ENCODE data around the gene LMBRD1.
A peak's percentile ranks its signal among the peaks of the same experiment; 100 is the strongest.

The LMBRD1 gene

GRCh38 chr6:69771158-69771906 is 25.5 kb downstream of the LMBRD1 start:
- no peaks in the 10 kb centered on the region; the same call in 1 of the 2 replicates for H3K36me3 ChIP-seq (ENCODE audit: insufficient read depth, low read length)
- no peak overlapping the region for H3K4me3 ChIP-seq (ENCODE audit: low read length, poor library complexity, severe bottlenecking)
- H3K27me3 ChIP-seq (ENCODE audit: insufficient read depth, low read length, poor library complexity, severe bottlenecking), result no peaks in the 10 kb centered on the region
- no peak overlapping the region for H3K4me2 ChIP-seq (ENCODE audit: low read depth, low read length, poor library complexity, severe bottlenecking)
- H3K4me1 ChIP-seq (ENCODE audit: insufficient read depth, low read length, poor library complexity, severe bottlenecking), result peaks cover 7% of the 10 kb centered on the region
- no peaks in the 10 kb centered on the region for H3K79me2 ChIP-seq (ENCODE audit: insufficient read depth, low read length)
- no peak overlapping the region for H3K9ac ChIP-seq (ENCODE audit: low read depth, low read length, poor library complexity, severe bottlenecking)
- H3F3A ChIP-seq (ENCODE audit: low read depth), result no peaks in the 10 kb centered on the region
- H4K20me1 ChIP-seq (ENCODE audit: insufficient read depth, low read length, poor library complexity, severe bottlenecking), result no peaks in the 10 kb centered on the region
- no peaks in the 10 kb centered on the region for H3K9me3 ChIP-seq (ENCODE audit: insufficient read depth, low read depth, low read length)
- H2AFZ ChIP-seq (ENCODE audit: low read length), result no peak overlapping the region
- TF ChIP-seq, protein P1, sequence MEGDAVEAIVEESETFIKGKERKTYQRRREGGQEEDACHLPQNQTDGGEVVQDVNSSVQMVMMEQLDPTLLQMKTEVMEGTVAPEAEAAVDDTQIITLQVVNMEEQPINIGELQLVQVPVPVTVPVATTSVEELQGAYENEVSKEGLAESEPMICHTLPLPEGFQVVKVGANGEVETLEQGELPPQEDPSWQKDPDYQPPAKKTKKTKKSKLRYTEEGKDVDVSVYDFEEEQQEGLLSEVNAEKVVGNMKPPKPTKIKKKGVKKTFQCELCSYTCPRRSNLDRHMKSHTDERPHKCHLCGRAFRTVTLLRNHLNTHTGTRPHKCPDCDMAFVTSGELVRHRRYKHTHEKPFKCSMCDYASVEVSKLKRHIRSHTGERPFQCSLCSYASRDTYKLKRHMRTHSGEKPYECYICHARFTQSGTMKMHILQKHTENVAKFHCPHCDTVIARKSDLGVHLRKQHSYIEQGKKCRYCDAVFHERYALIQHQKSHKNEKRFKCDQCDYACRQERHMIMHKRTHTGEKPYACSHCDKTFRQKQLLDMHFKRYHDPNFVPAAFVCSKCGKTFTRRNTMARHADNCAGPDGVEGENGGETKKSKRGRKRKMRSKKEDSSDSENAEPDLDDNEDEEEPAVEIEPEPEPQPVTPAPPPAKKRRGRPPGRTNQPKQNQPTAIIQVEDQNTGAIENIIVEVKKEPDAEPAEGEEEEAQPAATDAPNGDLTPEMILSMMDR (conservative IDR thresholded peaks at IDR 0.05; ENCODE audit: low read length), result no peak
- no peak for TF ChIP-seq EZH2phosphoT487 (IDR thresholded peaks at IDR 0.05; ENCODE audit: borderline replicate concordance)
- no peaks in the 10 kb centered on the region for H3K9me2 ChIP-seq (replicated peaks; ENCODE audit: low read depth, low read length)

DNA sequence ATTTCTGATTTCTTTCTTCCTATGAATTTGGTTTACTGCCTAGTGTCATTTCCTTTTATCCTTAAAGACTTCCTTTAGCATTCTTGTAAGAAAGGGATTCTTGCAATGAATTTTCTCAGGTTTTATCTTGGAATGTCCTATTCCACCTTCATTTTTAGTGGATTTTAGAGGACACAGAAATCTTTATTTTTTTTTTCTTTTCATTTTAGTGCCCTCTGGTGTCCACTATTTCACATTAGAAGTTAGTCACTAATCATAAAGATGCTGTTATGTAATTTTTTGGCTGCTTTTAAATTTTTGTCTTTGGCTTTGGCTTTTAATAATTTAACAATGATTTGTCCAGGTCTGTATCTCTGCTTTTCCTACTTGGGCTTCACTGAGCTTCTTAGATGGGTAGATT is 28.1 kb downstream of the LMBRD1 start:
- Histone ChIP-seq H3K27me3 (ENCODE audit: insufficient read depth, low read length, poor library complexity, severe bottlenecking) (no peaks in the 10 kb centered on the region), H3K9me2 (replicated peaks; ENCODE audit: low read depth, low read length) (no peaks in the 10 kb centered on the region), H4K20me1 (ENCODE audit: insufficient read depth, low read length, poor library complexity, severe bottlenecking) (no peaks in the 10 kb centered on the region), H3K9me3 (ENCODE audit: insufficient read depth, low read depth, low read length) (no peaks in the 10 kb centered on the region), H3K9ac (ENCODE audit: low read depth, low read length, poor library complexity, severe bottlenecking) (no peak overlapping the region), H3F3A (ENCODE audit: low read depth) (no peaks in the 10 kb centered on the region), H3K4me2 (ENCODE audit: low read depth, low read length, poor library complexity, severe bottlenecking) (no peak overlapping the region), H3K36me3 (ENCODE audit: insufficient read depth, low read length) (no peaks in the 10 kb centered on the region; the same call in 1 of the 2 replicates), H3K79me2 (ENCODE audit: insufficient read depth, low read length) (no peaks in the 10 kb centered on the region), H3K4me3 (ENCODE audit: low read length, poor library complexity, severe bottlenecking) (no peak overlapping the region), H3K4me1 (ENCODE audit: insufficient read depth, low read length, poor library complexity, severe bottlenecking) (no peaks in the 10 kb centered on the region), H2AFZ (ENCODE audit: low read length) (no peak overlapping the region)
- no peak for TF ChIP-seq EZH2phosphoT487 (IDR thresholded peaks at IDR 0.05; ENCODE audit: borderline replicate concordance)
- TF ChIP-seq, protein P1 (conservative IDR thresholded peaks at IDR 0.05; ENCODE audit: low read length), result peak; percentile 41; the same call in 1 of the 2 replicates

GRCh38 chr6:69763763-69764162 is 33.0 kb downstream of the LMBRD1 start:
- Histone ChIP-seq H3K4me2 (ENCODE audit: low read depth, low read length, poor library complexity, severe bottlenecking) (no peak overlapping the region), H2AFZ (ENCODE audit: low read length) (no peak overlapping the region), H3K36me3 (ENCODE audit: insufficient read depth, low read length) (peaks cover 3% of the 10 kb centered on the region; the same call in 1 of the 2 replicates), H4K20me1 (ENCODE audit: insufficient read depth, low read length, poor library complexity, severe bottlenecking) (no peaks in the 10 kb centered on the region), H3F3A (ENCODE audit: low read depth) (no peaks in the 10 kb centered on the region), H3K9ac (ENCODE audit: low read depth, low read length, poor library complexity, severe bottlenecking) (no peak overlapping the region), H3K9me3 (ENCODE audit: insufficient read depth, low read depth, low read length) (no peaks in the 10 kb centered on the region), H3K9me2 (replicated peaks; ENCODE audit: low read depth, low read length) (no peaks in the 10 kb centered on the region), H3K4me3 (ENCODE audit: low read length, poor library complexity, severe bottlenecking) (no peak overlapping the region), H3K79me2 (ENCODE audit: insufficient read depth, low read length) (no peaks in the 10 kb centered on the region), H3K4me1 (ENCODE audit: insufficient read depth, low read length, poor library complexity, severe bottlenecking) (no peaks in the 10 kb centered on the region), H3K27me3 (ENCODE audit: insufficient read depth, low read length, poor library complexity, severe bottlenecking) (no peaks in the 10 kb centered on the region)
- TF ChIP-seq, protein P1 (conservative IDR thresholded peaks at IDR 0.05; ENCODE audit: low read length), result no peak
- no peak for TF ChIP-seq EZH2phosphoT487 (IDR thresholded peaks at IDR 0.05; ENCODE audit: borderline replicate concordance)
